NCI-H748 treated with DMSO at 0.1 percent for 48 hours (cell line): Measurements from ENCODE around the gene INTS4.
"Not testable (repeated sequence)": the region's sequence is repeated elsewhere in the genome, so short reads cannot be mapped to it uniquely, and the experiment has no call there.

Experiments used
- DNase-seq: peaks from one replicate; lab custom pipeline; 2025; lab: John Stamatoyannopoulos, UW

Gene INTS4

GRCh38 chr11:77958583-77959177 is 35.8 kb downstream of the INTS4 start:
- not testable (repeated sequence) for DNase-seq

GRCh38 chr11:77943296-77943695 is 51.2 kb downstream of the INTS4 start:
- not testable (repeated sequence) for DNase-seq

GRCh38 chr11:77942465-77942864 is 52.0 kb downstream of the INTS4 start:
- not testable (repeated sequence) for DNase-seq

- not testable (repeated sequence) for DNase-seq
Observed at GRCh38 chr11:77933596-77933995, 60.9 kb downstream of the INTS4 start.

- DNase-seq = not testable (repeated sequence)
Observed at GRCh38 chr11:77930334-77931208, 63.9 kb downstream of the INTS4 start.

- DNase-seq = not testable (repeated sequence)
Observed at GRCh38 chr11:77917713-77918112, 76.8 kb downstream of the INTS4 start.

- DNase-seq = peak; percentile 83
Observed at GRCh38 chr11:77914307-77914791, 80.1 kb downstream of the INTS4 start.

- not testable (repeated sequence) for DNase-seq
Observed at GRCh38 chr11:77913608-77914306, 80.7 kb downstream of the INTS4 start.

GRCh38 chr11:77910828-77911227 is 83.6 kb downstream of the INTS4 start:
- not testable (repeated sequence) for DNase-seq

GRCh38 chr11:77909277-77909676 is 85.2 kb downstream of the INTS4 start:
- no peak for DNase-seq

- DNase-seq = no peak
Observed at GRCh38 chr11:77908835-77909234, 85.6 kb downstream of the INTS4 start.

- DNase-seq = not testable (repeated sequence)
Observed at GRCh38 chr11:77894949-77895348, 99.5 kb downstream of the INTS4 start.

- not testable (repeated sequence) for DNase-seq
Observed at GRCh38 chr11:77891703-77892102, 102.8 kb downstream of the INTS4 start.

GRCh38 chr11:77891256-77891655 is 103.2 kb downstream of the INTS4 start:
- DNase-seq = not testable (repeated sequence)

- not testable (repeated sequence) for DNase-seq
Observed at GRCh38 chr11:77890619-77891056, 103.8 kb downstream of the INTS4 start.

GRCh38 chr11:77890100-77890614 is 104.3 kb downstream of the INTS4 start:
- not testable (repeated sequence) for DNase-seq

- DNase-seq = not testable (repeated sequence)
Observed at GRCh38 chr11:77889045-77889444, 105.4 kb downstream of the INTS4 start.

- no peak for DNase-seq
Observed at GRCh38 chr11:77886401-77886800, 108.1 kb downstream of the INTS4 start.

GRCh38 chr11:77884829-77885190 is 109.7 kb downstream of the INTS4 start:
- no peak for DNase-seq

GRCh38 chr11:77884186-77884828 is 110.2 kb downstream of the INTS4 start:
- DNase-seq = no peak

GRCh38 chr11:77883775-77884174 is 110.7 kb downstream of the INTS4 start:
- no peak for DNase-seq

GRCh38 chr11:77882396-77882795 is 112.1 kb downstream of the INTS4 start:
- no peak for DNase-seq
